Endothelial cell (in vitro differentiated cells): Measurements from ENCODE around the gene MACROH2A2. TPM values are rescaled to one million over a fixed set of nuclear protein-coding genes. Genes with fewer than 3 reads are reported as not detected.
A peak's percentile ranks its signal among the peaks of the same experiment; 100 is the strongest.

ENCODE experiments used
- DNase-seq: peaks from one replicate; pipeline ENCODE4 v3.0.0; 2021; ENCODE audit warnings: low spot score
- H3K27ac Mint-ChIP-seq: one replicate; pipeline ENCODE4 v1.8.0; 2021; ENCODE audit warnings: mixed read lengths, inconsistent platforms; ENCODE audit not compliant: unreplicated experiment
- H3K27me3 Mint-ChIP-seq: one replicate; pipeline ENCODE4 v1.8.0; 2021; ENCODE audit warnings: mild to moderate bottlenecking, moderate library complexity, mixed read lengths, inconsistent platforms; ENCODE audit not compliant: unreplicated experiment
- H3K36me3 Mint-ChIP-seq: one replicate; pipeline ENCODE4 v1.8.0; 2021; ENCODE audit warnings: mild to moderate bottlenecking, low read depth, mixed read lengths, inconsistent platforms; ENCODE audit not compliant: unreplicated experiment
- H3K4me1 Mint-ChIP-seq: one replicate; pipeline ENCODE4 v1.8.0; 2021; ENCODE audit warnings: mild to moderate bottlenecking, mixed read lengths, inconsistent platforms; ENCODE audit not compliant: unreplicated experiment
- H3K4me3 Mint-ChIP-seq: one replicate; pipeline ENCODE4 v1.8.0; 2021; ENCODE audit warnings: mild to moderate bottlenecking, mixed read lengths, inconsistent platforms; ENCODE audit not compliant: unreplicated experiment
- H3K9me3 Mint-ChIP-seq: one replicate; pipeline ENCODE4 v1.8.0; 2021; ENCODE audit warnings: mixed read lengths, inconsistent platforms; ENCODE audit not compliant: unreplicated experiment
- CTCF ChIP-seq: fragments of 200-600 bp; sonication (generic); IDR thresholded peaks from one replicate; pipeline ENCODE4 v1.5.0; 2021; ENCODE audit warnings: antibody characterized with exemption; ENCODE audit not compliant: unreplicated experiment
- total RNA-seq: library from RNA; stranded (reverse); fragmentation: NEBNext Ultra II Directional; extraction: Animal tissue kit (Norgen Biotek cat#: 25700); gene quantifications from one replicate; pipeline ENCODE4 v1.2.1, GENCODE V29; 2021; ENCODE audit not compliant: unreplicated experiment

The MACROH2A2 gene
- total RNA-seq, 1 donor from 2014 or later = 75.2 TPM

- no peaks in the 10 kb centered on the region for H3K36me3 Mint-ChIP-seq
Measured at GRCh38 chr10:70055550-70055949, 2.9 kb downstream of the MACROH2A2 start.

GRCh38 chr10:70057306-70057705 lies 4.7 kb downstream of the MACROH2A2 start:
- Mint-ChIP-seq H3K9me3 (no peaks in the 10 kb centered on the region), H3K27ac (no peak overlapping the region), H3K27me3 (peaks cover 4% of the 10 kb centered on the region), H3K4me3 (no peak overlapping the region), H3K36me3 (no peaks in the 10 kb centered on the region), H3K4me1 (peaks cover 21% of the 10 kb centered on the region)
- no peak for DNase-seq
- TF ChIP-seq CTCF = no peak

More at GRCh38 chr10:70055550-70055949, 2.9 kb downstream of the MACROH2A2 start:
- H3K4me1 Mint-ChIP-seq = peaks cover 26% of the 10 kb centered on the region
- H3K9me3 Mint-ChIP-seq = no peaks in the 10 kb centered on the region
- DNase-seq = no peak
- no peak for TF ChIP-seq CTCF
- peaks cover 8% of the 10 kb centered on the region for H3K27me3 Mint-ChIP-seq
- no peak overlapping the region for H3K27ac Mint-ChIP-seq
- peak overlapping the region; percentile 16 for H3K4me3 Mint-ChIP-seq

- Mint-ChIP-seq H3K4me1 (peaks cover 15% of the 10 kb centered on the region), H3K36me3 (peaks cover 2% of the 10 kb centered on the region), H3K4me3 (no peak overlapping the region), H3K27me3 (peaks cover 1% of the 10 kb centered on the region), H3K9me3 (no peaks in the 10 kb centered on the region), H3K27ac (no peak overlapping the region)
- no peak for DNase-seq
- TF ChIP-seq CTCF = no peak
Measured at GRCh38 chr10:70060389-70060788, 7.7 kb downstream of the MACROH2A2 start.

GRCh38 chr10:70063418-70064098 lies 10.9 kb downstream of the MACROH2A2 start:
- Mint-ChIP-seq H3K9me3 (no peaks in the 10 kb centered on the region), H3K4me1 (peaks cover 15% of the 10 kb centered on the region), H3K36me3 (peaks cover 11% of the 10 kb centered on the region), H3K4me3 (no peak overlapping the region), H3K27ac (no peak overlapping the region), H3K27me3 (peaks cover 1% of the 10 kb centered on the region)
- no peak for DNase-seq
- no peak for TF ChIP-seq CTCF

GRCh38 chr10:70064486-70064885 lies 11.8 kb downstream of the MACROH2A2 start:
- no peak for DNase-seq
- no peaks in the 10 kb centered on the region for H3K9me3 Mint-ChIP-seq
- H3K4me3 Mint-ChIP-seq = no peak overlapping the region
- no peaks in the 10 kb centered on the region for H3K27me3 Mint-ChIP-seq
- peaks cover 11% of the 10 kb centered on the region for H3K36me3 Mint-ChIP-seq
- H3K27ac Mint-ChIP-seq = no peak overlapping the region
- H3K4me1 Mint-ChIP-seq = peaks cover 18% of the 10 kb centered on the region
- no peak for TF ChIP-seq CTCF
